Measurements from ENCODE around the gene FBXW5. TPM values are rescaled to one million over a fixed set of nuclear protein-coding genes. Genes with fewer than 3 reads are reported as not detected.

Gene FBXW5
- total RNA-seq, 1 donor = 157 TPM

DNA sequence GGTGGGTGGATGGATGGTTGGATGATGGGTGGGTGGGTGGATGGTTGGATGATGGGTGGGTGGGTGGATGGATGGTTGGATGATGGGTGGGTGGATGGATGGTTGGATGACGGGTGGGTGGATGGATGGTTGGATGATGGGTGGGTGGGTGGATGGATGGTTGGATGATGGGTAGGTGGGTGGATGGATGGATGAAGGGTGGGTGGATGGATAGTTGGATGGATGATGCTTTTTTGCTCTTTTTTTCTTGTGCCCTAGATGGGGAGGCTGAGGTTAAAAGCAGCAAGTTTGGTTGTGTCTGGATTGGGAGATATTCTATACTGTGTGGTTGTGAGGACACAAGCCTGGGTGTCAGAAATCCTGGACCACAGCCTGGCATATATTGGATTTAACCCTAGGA lies 12.9 kb upstream of the FBXW5 start:
- Histone ChIP-seq H3K79me2 (ENCODE audit: insufficient read depth, low read length) (no peaks in the 10 kb centered on the region), H3K27me3 (ENCODE audit: insufficient read depth, low read length) (no peaks in the 10 kb centered on the region), H3K4me1 (ENCODE audit: insufficient read depth, low read length) (no peaks in the 10 kb centered on the region), H2AFZ (ENCODE audit: low read length) (no peak overlapping the region), H4K20me1 (ENCODE audit: insufficient read depth, low read length) (no peaks in the 10 kb centered on the region), H3K36me3 (ENCODE audit: insufficient read depth, low read length) (no peaks in the 10 kb centered on the region), H3K4me2 (ENCODE audit: insufficient read depth, low read length) (no peak overlapping the region), H3K27ac (ENCODE audit: low read depth, low read length) (no peak overlapping the region), H3K9me3 (ENCODE audit: low read depth, low read length) (no peaks in the 10 kb centered on the region), H3K4me3 (ENCODE audit: insufficient read depth, low read length) (no peak overlapping the region)
- TF ChIP-seq, protein P1, sequence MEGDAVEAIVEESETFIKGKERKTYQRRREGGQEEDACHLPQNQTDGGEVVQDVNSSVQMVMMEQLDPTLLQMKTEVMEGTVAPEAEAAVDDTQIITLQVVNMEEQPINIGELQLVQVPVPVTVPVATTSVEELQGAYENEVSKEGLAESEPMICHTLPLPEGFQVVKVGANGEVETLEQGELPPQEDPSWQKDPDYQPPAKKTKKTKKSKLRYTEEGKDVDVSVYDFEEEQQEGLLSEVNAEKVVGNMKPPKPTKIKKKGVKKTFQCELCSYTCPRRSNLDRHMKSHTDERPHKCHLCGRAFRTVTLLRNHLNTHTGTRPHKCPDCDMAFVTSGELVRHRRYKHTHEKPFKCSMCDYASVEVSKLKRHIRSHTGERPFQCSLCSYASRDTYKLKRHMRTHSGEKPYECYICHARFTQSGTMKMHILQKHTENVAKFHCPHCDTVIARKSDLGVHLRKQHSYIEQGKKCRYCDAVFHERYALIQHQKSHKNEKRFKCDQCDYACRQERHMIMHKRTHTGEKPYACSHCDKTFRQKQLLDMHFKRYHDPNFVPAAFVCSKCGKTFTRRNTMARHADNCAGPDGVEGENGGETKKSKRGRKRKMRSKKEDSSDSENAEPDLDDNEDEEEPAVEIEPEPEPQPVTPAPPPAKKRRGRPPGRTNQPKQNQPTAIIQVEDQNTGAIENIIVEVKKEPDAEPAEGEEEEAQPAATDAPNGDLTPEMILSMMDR (IDR thresholded peaks at IDR 0.05; ENCODE audit: extremely low read depth, low read depth, low read length) = no peak
- DNase-seq (ENCODE audit: insufficient read length, low spot score, missing footprints) = no peak

DNA sequence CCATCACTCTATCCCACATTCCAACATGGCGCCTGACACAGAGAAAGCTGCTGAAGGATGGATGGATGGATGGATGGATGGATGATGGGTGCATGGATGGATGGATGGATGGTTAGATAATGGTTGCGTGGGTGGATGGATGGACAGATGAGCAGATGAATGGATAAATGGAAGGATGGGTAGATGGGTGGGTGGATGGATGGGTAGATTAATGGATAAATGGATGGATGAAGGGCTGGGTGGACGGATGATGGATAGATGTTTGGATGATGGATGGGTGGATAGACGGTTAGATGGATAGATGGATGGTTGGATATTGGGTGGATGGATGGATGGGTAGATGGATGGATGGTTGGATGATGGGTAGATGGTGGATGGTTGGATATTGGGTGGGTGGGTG lies 12.1 kb upstream of the FBXW5 start:
- DNase-seq (ENCODE audit: insufficient read length, low spot score, missing footprints) = no peak
- Histone ChIP-seq H3K9me3 (ENCODE audit: low read depth, low read length) (no peaks in the 10 kb centered on the region), H3K79me2 (ENCODE audit: insufficient read depth, low read length) (no peaks in the 10 kb centered on the region), H3K4me2 (ENCODE audit: insufficient read depth, low read length) (no peak overlapping the region), H3K36me3 (ENCODE audit: insufficient read depth, low read length) (no peaks in the 10 kb centered on the region), H2AFZ (ENCODE audit: low read length) (no peak overlapping the region), H3K4me1 (ENCODE audit: insufficient read depth, low read length) (no peaks in the 10 kb centered on the region), H4K20me1 (ENCODE audit: insufficient read depth, low read length) (no peaks in the 10 kb centered on the region), H3K27ac (ENCODE audit: low read depth, low read length) (no peak overlapping the region), H3K4me3 (ENCODE audit: insufficient read depth, low read length) (no peak overlapping the region), H3K27me3 (ENCODE audit: insufficient read depth, low read length) (no peaks in the 10 kb centered on the region)
- TF ChIP-seq, protein P1 (IDR thresholded peaks at IDR 0.05; ENCODE audit: extremely low read depth, low read depth, low read length) = no peak

DNA sequence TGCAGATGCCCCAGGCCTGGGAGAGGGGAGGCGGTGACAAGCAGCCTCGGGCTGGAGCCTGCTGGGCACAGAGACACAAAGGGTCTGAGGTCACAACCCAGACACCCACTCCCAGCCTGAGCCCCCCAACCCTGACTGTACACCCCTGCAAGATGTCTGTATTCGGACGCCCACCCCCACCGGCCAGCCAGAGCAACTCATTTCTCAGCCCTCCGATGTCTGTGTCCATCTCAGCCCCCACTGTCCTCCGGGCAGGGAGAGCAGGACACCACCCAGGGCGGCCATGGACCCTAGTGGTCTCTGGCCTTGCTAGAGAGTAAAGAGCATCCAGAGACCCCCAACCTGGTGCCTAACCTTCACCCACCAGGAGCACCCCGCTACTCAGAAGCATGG lies 11.4 kb upstream of the FBXW5 start:
- Histone ChIP-seq H4K20me1 (ENCODE audit: insufficient read depth, low read length) (no peaks in the 10 kb centered on the region), H3K79me2 (ENCODE audit: insufficient read depth, low read length) (no peaks in the 10 kb centered on the region), H2AFZ (ENCODE audit: low read length) (no peak overlapping the region), H3K4me3 (ENCODE audit: insufficient read depth, low read length) (no peak overlapping the region), H3K36me3 (ENCODE audit: insufficient read depth, low read length) (no peaks in the 10 kb centered on the region), H3K4me2 (ENCODE audit: insufficient read depth, low read length) (no peak overlapping the region), H3K4me1 (ENCODE audit: insufficient read depth, low read length) (no peaks in the 10 kb centered on the region), H3K27me3 (ENCODE audit: insufficient read depth, low read length) (no peaks in the 10 kb centered on the region), H3K27ac (ENCODE audit: low read depth, low read length) (no peak overlapping the region), H3K9me3 (ENCODE audit: low read depth, low read length) (no peaks in the 10 kb centered on the region)
- DNase-seq (ENCODE audit: insufficient read length, low spot score, missing footprints) = no peak
- TF ChIP-seq, protein P1 (IDR thresholded peaks at IDR 0.05; ENCODE audit: extremely low read depth, low read depth, low read length) = no peak

DNA sequence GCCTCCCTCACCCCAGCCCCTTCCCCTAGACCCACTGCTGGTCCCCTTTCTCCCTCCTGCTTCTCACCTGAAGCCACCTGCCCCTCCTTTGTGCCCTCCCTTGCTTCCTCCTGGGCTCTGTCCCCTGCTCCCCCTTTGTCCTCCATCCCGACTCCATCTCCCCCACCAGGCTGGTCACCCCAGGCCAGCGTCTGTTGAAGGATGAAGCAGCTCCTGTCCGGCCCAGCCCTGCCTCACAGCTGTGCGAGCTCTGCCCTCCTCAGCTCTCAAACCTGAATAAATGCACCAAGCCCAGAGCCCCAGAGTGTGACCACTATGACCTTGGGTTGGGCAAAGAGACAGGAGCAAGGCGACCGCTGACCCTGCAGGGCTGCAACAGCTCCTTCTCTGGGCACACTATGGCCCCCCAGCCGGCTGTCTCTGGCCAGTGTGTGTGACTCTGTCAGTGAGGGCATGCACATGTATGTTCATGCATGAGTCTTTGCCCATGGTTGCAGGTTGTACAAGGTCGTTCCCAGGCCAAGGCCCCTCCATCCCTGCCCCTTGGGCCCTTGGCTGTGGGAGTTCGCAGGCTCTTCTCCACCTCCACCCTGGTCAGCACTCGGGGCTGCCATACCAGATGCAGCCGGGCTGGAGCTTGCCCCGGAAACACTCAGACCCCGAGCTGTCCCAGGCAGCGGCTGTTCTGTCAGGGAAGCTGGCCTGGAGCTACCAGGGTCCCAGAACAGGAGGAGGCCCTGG lies 10.8 kb upstream of the FBXW5 start:
- TF ChIP-seq, protein P1 (IDR thresholded peaks at IDR 0.05; ENCODE audit: extremely low read depth, low read depth, low read length) = no peak
- Histone ChIP-seq H3K9me3 (ENCODE audit: low read depth, low read length) (no peaks in the 10 kb centered on the region), H3K4me3 (ENCODE audit: insufficient read depth, low read length) (no peak overlapping the region), H3K4me1 (ENCODE audit: insufficient read depth, low read length) (peaks cover under 1% of the 10 kb centered on the region), H3K27me3 (ENCODE audit: insufficient read depth, low read length) (no peaks in the 10 kb centered on the region), H3K36me3 (ENCODE audit: insufficient read depth, low read length) (no peaks in the 10 kb centered on the region), H3K79me2 (ENCODE audit: insufficient read depth, low read length) (no peaks in the 10 kb centered on the region), H3K4me2 (ENCODE audit: insufficient read depth, low read length) (no peak overlapping the region), H4K20me1 (ENCODE audit: insufficient read depth, low read length) (no peaks in the 10 kb centered on the region), H2AFZ (ENCODE audit: low read length) (no peak overlapping the region), H3K27ac (ENCODE audit: low read depth, low read length) (no peak overlapping the region)
- peak; percentile 81 for DNase-seq (ENCODE audit: insufficient read length, low spot score, missing footprints)

All from osteoblast (primary cell).